SK-N-SH treated with all-trans-retinoic acid at 6 μM for 48 hours (cell line): ENCODE results near the gene PPP6R1.

Source experiments
- ARNTL ChIP-seq: fragments of 450-650 bp; formaldehyde crosslinking; IDR thresholded peaks from 2 replicates; pipeline ENCODE4 v1.5.0; 2020; ENCODE audit warnings: low read depth, mild to moderate bottlenecking, moderate library complexity, borderline replicate concordance
- BACH2 ChIP-seq: fragments of 250-450 bp; sonication (Bioruptor Pico); IDR thresholded peaks from 2 replicates; pipeline ENCODE4 v1.9.0; 2021; ENCODE audit warnings: mild to moderate bottlenecking, borderline replicate concordance
- CREB5 ChIP-seq: fragments of 250-450 bp; sonication (Bioruptor Pico); IDR thresholded peaks from 2 replicates; pipeline ENCODE4 v1.5.1; 2020; ENCODE audit warnings: low read depth, mild to moderate bottlenecking, moderate library complexity
- ISL1 ChIP-seq: fragments of 250-450 bp; sonication (Bioruptor Pico); IDR thresholded peaks from 2 replicates; pipeline ENCODE4 v2.1.2; 2022; ENCODE audit warnings: mild to moderate bottlenecking, moderate library complexity
- OSR1 ChIP-seq: fragments of 250-450 bp; sonication (Bioruptor Pico); IDR thresholded peaks from 2 replicates; pipeline ENCODE4 v1.8.0; 2022; ENCODE audit warnings: moderate library complexity, mild to moderate bottlenecking, inconsistent platforms
- POU6F1 ChIP-seq: fragments of 250-450 bp; sonication (Bioruptor Pico); IDR thresholded peaks from 2 replicates; pipeline ENCODE4 v1.8.0; 2021; ENCODE audit warnings: low read depth, mild to moderate bottlenecking, moderate library complexity, borderline replicate concordance
- PPARA ChIP-seq: fragments of 250-450 bp; sonication (Bioruptor Pico); IDR thresholded peaks from 2 replicates; pipeline ENCODE4 v1.5.0; 2020; ENCODE audit warnings: mild to moderate bottlenecking, borderline replicate concordance
- RARB ChIP-seq: fragments of 250-450 bp; sonication (Bioruptor Pico); IDR thresholded peaks from 2 replicates; pipeline ENCODE4 v1.8.0; 2021; ENCODE audit warnings: mild to moderate bottlenecking, moderate library complexity
- TOX ChIP-seq: fragments of 250-450 bp; sonication (Bioruptor Pico); IDR thresholded peaks from 2 replicates; pipeline ENCODE4 v1.8.0; 2021; ENCODE audit warnings: mild to moderate bottlenecking, moderate library complexity, borderline replicate concordance
- ZC3H10 ChIP-seq: fragments of 250-450 bp; sonication (Bioruptor Pico); IDR thresholded peaks from 2 replicates; pipeline ENCODE4 v1.5.1; 2021; ENCODE audit warnings: mild to moderate bottlenecking, moderate library complexity
- ZFP3 ChIP-seq: fragments of 250-450 bp; sonication (Bioruptor Pico); IDR thresholded peaks from 2 replicates; pipeline ENCODE4 v1.5.0; 2020; ENCODE audit warnings: mild to moderate bottlenecking, moderate library complexity
- ZFP30 ChIP-seq: fragments of 450-650 bp; formaldehyde crosslinking; IDR thresholded peaks from 2 replicates; pipeline ENCODE4 v1.5.0; 2022; ENCODE audit warnings: mild to moderate bottlenecking, moderate library complexity
- ZNF70 ChIP-seq: fragments of 450-650 bp; formaldehyde crosslinking; IDR thresholded peaks from 2 replicates; pipeline ENCODE4 v1.5.0; 2020; ENCODE audit warnings: mild to moderate bottlenecking, moderate library complexity
- TF ChIP-seq, protein P1 (sequence below): fragments of 250-450 bp; sonication (Bioruptor Pico); IDR thresholded peaks from 2 replicates; pipeline ENCODE4 v1.8.0; 2020; ENCODE audit warnings: mild to moderate bottlenecking, moderate library complexity, borderline replicate concordance

DNA sequence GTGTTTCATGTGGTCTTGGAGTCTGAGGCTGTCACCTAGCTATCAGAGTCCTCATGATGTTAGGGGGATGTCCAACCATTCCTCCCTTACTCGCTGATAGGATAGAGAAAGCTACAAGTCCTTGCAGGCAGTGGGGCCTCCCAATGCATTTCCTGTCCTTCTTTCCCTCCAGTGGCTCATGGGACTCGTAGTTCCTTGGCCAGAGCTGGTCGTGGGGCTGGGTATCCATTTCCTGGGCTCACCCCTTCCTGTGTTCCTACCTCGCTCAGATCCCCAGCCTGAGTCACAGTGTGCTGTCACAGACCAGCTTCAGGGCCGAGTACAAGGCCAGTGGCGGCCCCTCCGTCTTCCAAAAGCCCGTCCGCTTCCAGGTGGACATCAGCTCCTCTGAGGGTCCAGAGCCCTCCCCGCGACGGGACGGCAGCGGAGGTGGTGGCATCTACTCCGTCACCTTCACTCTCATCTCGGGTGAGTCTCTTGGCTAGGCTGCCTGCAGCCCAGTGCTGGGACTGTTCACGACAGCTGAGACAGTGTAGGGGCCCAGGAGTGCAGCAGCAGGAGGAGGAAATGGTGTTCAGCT, 47.3 kb upstream of the PPP6R1 start:
- TF ChIP-seq BACH2 (CRISPR knock-in tag), result no peak
- TF ChIP-seq ZFP30 (CRISPR knock-in tag), result no peak
- TF ChIP-seq PPARA (CRISPR knock-in tag), result no peak
- TF ChIP-seq POU6F1 (CRISPR knock-in tag), result no peak
- TF ChIP-seq ZNF70, result no peak
- no peak for TF ChIP-seq ZC3H10 (CRISPR knock-in tag)
- TF ChIP-seq OSR1, result no peak
- no peak for TF ChIP-seq ARNTL (CRISPR knock-in tag)
- no peak for TF ChIP-seq TOX (CRISPR knock-in tag)
- TF ChIP-seq, protein P1, sequence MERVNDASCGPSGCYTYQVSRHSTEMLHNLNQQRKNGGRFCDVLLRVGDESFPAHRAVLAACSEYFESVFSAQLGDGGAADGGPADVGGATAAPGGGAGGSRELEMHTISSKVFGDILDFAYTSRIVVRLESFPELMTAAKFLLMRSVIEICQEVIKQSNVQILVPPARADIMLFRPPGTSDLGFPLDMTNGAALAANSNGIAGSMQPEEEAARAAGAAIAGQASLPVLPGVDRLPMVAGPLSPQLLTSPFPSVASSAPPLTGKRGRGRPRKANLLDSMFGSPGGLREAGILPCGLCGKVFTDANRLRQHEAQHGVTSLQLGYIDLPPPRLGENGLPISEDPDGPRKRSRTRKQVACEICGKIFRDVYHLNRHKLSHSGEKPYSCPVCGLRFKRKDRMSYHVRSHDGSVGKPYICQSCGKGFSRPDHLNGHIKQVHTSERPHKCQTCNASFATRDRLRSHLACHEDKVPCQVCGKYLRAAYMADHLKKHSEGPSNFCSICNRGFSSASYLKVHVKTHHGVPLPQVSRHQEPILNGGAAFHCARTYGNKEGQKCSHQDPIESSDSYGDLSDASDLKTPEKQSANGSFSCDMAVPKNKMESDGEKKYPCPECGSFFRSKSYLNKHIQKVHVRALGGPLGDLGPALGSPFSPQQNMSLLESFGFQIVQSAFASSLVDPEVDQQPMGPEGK (CRISPR knock-in tag), result no peak
- TF ChIP-seq RARB (CRISPR knock-in tag), result no peak
- no peak for TF ChIP-seq ZFP3 (CRISPR knock-in tag)
- no peak for TF ChIP-seq ISL1
- no peak for TF ChIP-seq CREB5 (CRISPR knock-in tag)
